ENCODE measurements around the gene CRACDL.

The CRACDL gene

DNA sequence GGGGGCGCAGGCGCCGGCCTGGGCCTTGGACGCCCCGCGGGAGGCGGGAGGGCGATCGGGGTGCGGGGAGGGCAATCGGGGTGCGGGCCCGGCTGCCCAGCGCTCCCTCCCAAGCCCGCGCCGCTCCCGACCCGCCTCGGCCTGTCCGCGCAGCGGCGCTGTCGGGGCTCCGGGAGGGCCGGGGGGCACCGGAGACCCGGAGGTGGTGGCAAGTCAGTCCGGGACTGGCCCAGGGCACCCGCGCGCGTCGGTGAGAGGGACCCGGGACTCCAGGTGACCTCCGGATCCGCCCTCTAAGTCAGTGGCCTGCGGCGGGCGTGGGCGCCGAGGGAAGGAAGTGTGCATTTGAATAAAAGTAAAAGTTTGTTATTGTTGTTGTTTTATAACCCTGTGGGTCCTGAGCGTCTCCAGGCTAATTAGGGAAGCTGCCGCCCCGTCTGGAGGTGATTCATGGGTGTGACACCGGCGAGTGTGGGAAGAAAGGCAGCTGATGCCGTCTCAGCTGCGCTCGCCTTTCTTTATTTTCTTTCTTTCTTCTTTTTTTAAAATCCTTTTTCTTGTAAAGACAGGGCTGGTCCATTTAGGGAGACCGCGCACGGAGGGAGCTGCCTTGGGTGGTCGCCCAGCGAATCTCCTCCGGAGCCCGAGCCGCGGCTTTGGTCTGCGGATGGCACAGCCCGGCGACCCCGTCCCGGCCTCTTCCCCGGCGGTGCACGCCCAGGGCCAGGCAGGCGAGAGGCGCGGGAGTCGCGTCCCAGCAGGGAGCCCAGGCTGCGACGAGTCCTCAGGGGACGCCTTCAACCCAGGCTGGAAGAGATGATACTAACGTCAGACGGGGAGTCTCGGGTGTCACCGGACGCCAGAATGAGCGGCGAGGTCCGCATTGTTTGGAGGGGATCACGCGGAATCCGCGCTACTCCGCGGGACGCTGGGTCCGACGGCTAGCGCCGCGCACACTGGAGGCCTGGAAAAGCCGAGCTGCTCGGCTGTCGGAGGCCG, 627 bp upstream of the CRACDL start:
- TF ChIP-seq, protein P1, sequence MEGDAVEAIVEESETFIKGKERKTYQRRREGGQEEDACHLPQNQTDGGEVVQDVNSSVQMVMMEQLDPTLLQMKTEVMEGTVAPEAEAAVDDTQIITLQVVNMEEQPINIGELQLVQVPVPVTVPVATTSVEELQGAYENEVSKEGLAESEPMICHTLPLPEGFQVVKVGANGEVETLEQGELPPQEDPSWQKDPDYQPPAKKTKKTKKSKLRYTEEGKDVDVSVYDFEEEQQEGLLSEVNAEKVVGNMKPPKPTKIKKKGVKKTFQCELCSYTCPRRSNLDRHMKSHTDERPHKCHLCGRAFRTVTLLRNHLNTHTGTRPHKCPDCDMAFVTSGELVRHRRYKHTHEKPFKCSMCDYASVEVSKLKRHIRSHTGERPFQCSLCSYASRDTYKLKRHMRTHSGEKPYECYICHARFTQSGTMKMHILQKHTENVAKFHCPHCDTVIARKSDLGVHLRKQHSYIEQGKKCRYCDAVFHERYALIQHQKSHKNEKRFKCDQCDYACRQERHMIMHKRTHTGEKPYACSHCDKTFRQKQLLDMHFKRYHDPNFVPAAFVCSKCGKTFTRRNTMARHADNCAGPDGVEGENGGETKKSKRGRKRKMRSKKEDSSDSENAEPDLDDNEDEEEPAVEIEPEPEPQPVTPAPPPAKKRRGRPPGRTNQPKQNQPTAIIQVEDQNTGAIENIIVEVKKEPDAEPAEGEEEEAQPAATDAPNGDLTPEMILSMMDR (IDR thresholded peaks at IDR 0.05; ENCODE audit: low read depth, low read length) = no peak
- no peak overlapping the region for H3K4me3 ChIP-seq (ENCODE audit: low read depth, low read length)
- peaks cover 23% of the 10 kb centered on the region for H3K27me3 ChIP-seq
- H3K9me3 ChIP-seq = no peaks in the 10 kb centered on the region
- no peaks in the 10 kb centered on the region for H3K4me1 ChIP-seq
- H3K36me3 ChIP-seq = no peaks in the 10 kb centered on the region
- no peak for DNase-seq

DNA sequence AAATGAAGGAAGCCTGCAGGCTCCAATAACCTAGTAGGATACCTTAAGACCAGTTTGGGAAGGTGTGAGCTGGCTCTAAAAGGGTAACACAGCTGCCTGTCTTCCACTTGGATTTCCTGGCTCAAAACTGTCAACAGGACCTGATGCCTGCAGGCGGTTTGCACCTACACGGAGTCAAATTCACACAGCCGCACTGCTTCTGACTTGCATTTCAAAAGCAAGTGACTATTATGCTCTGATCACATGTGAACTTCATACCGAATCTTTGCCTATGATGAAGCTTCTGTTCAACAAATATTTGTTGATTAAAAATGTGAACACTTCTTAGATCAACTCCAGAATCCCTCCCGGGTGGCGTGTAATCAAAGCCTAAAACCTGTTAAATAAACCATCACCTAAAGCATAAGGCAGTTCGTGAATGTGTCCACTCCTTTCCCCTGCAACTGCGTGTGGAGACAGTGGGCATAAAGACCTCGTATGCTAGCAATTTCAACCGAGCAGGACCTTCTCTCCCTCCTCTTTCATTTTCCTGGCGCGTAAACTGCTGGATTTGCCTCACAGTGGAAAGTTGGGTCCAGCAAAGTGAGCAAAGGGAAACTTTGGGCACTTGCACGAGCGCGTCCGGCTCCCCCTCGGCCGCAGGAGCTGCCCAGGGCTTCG, 784 bp downstream of the CRACDL start:
- no peaks in the 10 kb centered on the region for H3K9me3 ChIP-seq
- peaks cover 23% of the 10 kb centered on the region for H3K27me3 ChIP-seq
- no peaks in the 10 kb centered on the region for H3K4me1 ChIP-seq
- H3K4me3 ChIP-seq (ENCODE audit: low read depth, low read length) = no peak overlapping the region
- no peaks in the 10 kb centered on the region for H3K36me3 ChIP-seq
- DNase-seq = no peak
- TF ChIP-seq, protein P1 (IDR thresholded peaks at IDR 0.05; ENCODE audit: low read depth, low read length) = no peak

DNA sequence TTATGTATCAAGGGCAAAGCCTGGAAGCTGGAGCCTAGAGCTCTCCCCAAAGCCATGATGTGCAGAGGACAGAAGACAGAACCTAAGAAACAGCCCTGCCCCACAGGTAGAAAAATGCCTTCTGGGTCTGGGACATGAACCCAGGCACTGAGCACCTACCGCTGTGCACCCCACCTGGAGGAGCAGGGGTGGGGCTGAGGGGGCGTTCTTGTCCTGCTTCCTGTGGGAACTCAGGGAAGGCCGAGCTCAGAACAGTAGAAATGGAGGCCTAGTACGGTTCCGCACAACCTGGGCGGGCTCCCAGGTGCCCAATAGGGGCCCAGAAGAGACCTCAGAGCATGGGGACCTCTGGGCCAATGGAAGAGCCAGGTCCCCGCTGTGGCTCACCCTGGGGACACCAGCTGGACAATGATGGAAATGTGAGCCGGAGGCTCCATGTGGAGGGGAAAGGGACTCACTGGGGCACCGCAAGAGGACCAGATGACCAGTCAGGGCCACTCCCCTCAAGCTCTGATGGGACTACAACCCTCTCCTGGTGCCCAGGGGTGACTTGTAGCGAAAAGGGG, 3.2 kb downstream of the CRACDL start:
- no peaks in the 10 kb centered on the region for H3K4me1 ChIP-seq

GRCh38 chr2:98932164-98932563, 3.9 kb downstream of the CRACDL start:
- no peaks in the 10 kb centered on the region for H3K9me3 ChIP-seq
- TF ChIP-seq, protein P1 (IDR thresholded peaks at IDR 0.05; ENCODE audit: low read depth, low read length) = no peak
- DNase-seq = no peak
- peaks cover 17% of the 10 kb centered on the region for H3K27me3 ChIP-seq
- H3K36me3 ChIP-seq = no peaks in the 10 kb centered on the region
- H3K4me3 ChIP-seq (ENCODE audit: low read depth, low read length) = no peak overlapping the region
- no peaks in the 10 kb centered on the region for H3K4me1 ChIP-seq

More for the DNA sequence above, 3.2 kb downstream of the CRACDL start:
- Histone ChIP-seq H3K27me3 (peaks cover 23% of the 10 kb centered on the region), H3K9me3 (no peaks in the 10 kb centered on the region), H3K4me3 (ENCODE audit: low read depth, low read length) (no peak overlapping the region), H3K36me3 (no peaks in the 10 kb centered on the region)
- TF ChIP-seq, protein P1 (IDR thresholded peaks at IDR 0.05; ENCODE audit: low read depth, low read length) = no peak
- DNase-seq = no peak

- TF ChIP-seq, protein P1 (IDR thresholded peaks at IDR 0.05; ENCODE audit: low read depth, low read length) = no peak
- H3K4me3 ChIP-seq (ENCODE audit: low read depth, low read length) = no peak overlapping the region
- peaks cover 12% of the 10 kb centered on the region for H3K27me3 ChIP-seq
- no peaks in the 10 kb centered on the region for H3K36me3 ChIP-seq
- H3K9me3 ChIP-seq = no peaks in the 10 kb centered on the region
- no peak for DNase-seq
- no peaks in the 10 kb centered on the region for H3K4me1 ChIP-seq
Observed at GRCh38 chr2:98931596-98931995, 4.4 kb downstream of the CRACDL start.

Measured in BE2C (cell line).